Occipital lobe (tissue), 2 donors: ENCODE data around the gene GPR21. TPM values are rescaled to one million over a fixed set of nuclear protein-coding genes. Genes with fewer than 3 reads are reported as not detected.

ENCODE experiments used
- DNase-seq: peaks from one replicate; lab custom pipeline; 2025; lab: John Stamatoyannopoulos, UW
- total RNA-seq: library from RNA; depleted of rRNA; stranded (reverse); fragments of >200 nt; gene quantifications from one replicate; pipeline ENCODE4 v1.2.3, GENCODE V29; 2014

Gene GPR21
- total RNA-seq = 13.3 TPM

- DNase-seq = no peak
Observed at GRCh38 chr9:123033352-123033751, at the start of gene GPR21. Gene GPR21, plus strand, starts transcription at chr9:123033667. Its CDS starts 900 bp downstream, at chr9:123034567.

- no peak for DNase-seq
Observed at GRCh38 chr9:122986010-122986409, 47.5 kb upstream of the GPR21 start.

- DNase-seq = no peak
Observed at GRCh38 chr9:122988141-122988540, 45.3 kb upstream of the GPR21 start.

GRCh38 chr9:122988920-122989621, 44.4 kb upstream of the GPR21 start:
- DNase-seq = no peak

GRCh38 chr9:122991370-122991830, 42.1 kb upstream of the GPR21 start:
- no peak for DNase-seq

- DNase-seq = no peak
Observed at GRCh38 chr9:122996586-122996985, 36.9 kb upstream of the GPR21 start.

- no peak for DNase-seq
Observed at GRCh38 chr9:122998448-122998847, 35.0 kb upstream of the GPR21 start.

GRCh38 chr9:123000371-123001068, 32.9 kb upstream of the GPR21 start:
- no peak for DNase-seq

- DNase-seq = no peak
Observed at GRCh38 chr9:123002754-123003153, 30.7 kb upstream of the GPR21 start.

- DNase-seq = no peak
Observed at GRCh38 chr9:123003466-123003865, 30.0 kb upstream of the GPR21 start.

- no peak for DNase-seq
Observed at GRCh38 chr9:123005964-123006363, 27.5 kb upstream of the GPR21 start.

GRCh38 chr9:123007269-123007668, 26.2 kb upstream of the GPR21 start:
- DNase-seq = no peak

- no peak for DNase-seq
Observed at GRCh38 chr9:123008909-123009308, 24.6 kb upstream of the GPR21 start.

GRCh38 chr9:123011380-123011779, 22.1 kb upstream of the GPR21 start:
- DNase-seq = no peak

- DNase-seq = no peak
Observed at GRCh38 chr9:123011878-123012528, 21.5 kb upstream of the GPR21 start.

- DNase-seq = no peak
Observed at GRCh38 chr9:123016631-123017030, 16.8 kb upstream of the GPR21 start.

GRCh38 chr9:123020796-123021195, 12.7 kb upstream of the GPR21 start:
- no peak for DNase-seq

- no peak for DNase-seq
Observed at GRCh38 chr9:123026425-123026824, 7.0 kb upstream of the GPR21 start.

GRCh38 chr9:123027517-123027916, 6.0 kb upstream of the GPR21 start:
- no peak for DNase-seq

- no peak for DNase-seq
Observed at GRCh38 chr9:123028136-123028535, 5.3 kb upstream of the GPR21 start.

GRCh38 chr9:123028973-123029372, 4.5 kb upstream of the GPR21 start:
- no peak for DNase-seq

GRCh38 chr9:123031963-123032362, 1.5 kb upstream of the GPR21 start:
- no peak for DNase-seq
